ENCODE results near the gene MAN1A1. TPM values are rescaled to one million over a fixed set of nuclear protein-coding genes. Genes with fewer than 3 reads are reported as not detected.
"Not testable (repeated sequence)": the region's sequence is repeated elsewhere in the genome, so short reads cannot be mapped to it uniquely, and the experiment has no call there.

MAN1A1 gene
- 100 to 1,000 TPM in 1 of 4 donors, 10 to 100 TPM in 3; 17.7 to 129 (median 34.7) TPM for polyA plus RNA-seq
- long read RNA-seq, donor 1, full-length matches to known transcripts = 12 of 82 reads
- long read RNA-seq, donor 1, partial matches to known transcripts = 70 of 82 reads
- long read RNA-seq, donor 1, other reads (novel, unspliced or antisense) = 0 of 82 reads
- long read RNA-seq, donor 2, full-length matches to known transcripts = 6 of 18 reads
- long read RNA-seq, donor 2, partial matches to known transcripts = 12 of 18 reads
- long read RNA-seq, donor 2, other reads (novel, unspliced or antisense) = 0 of 18 reads
- long read RNA-seq, donor 3, full-length matches to known transcripts = 1 of 15 reads
- long read RNA-seq, donor 3, partial matches to known transcripts = 14 of 15 reads
- long read RNA-seq, donor 3, other reads (novel, unspliced or antisense) = 0 of 15 reads
- long read RNA-seq, donor 4 = 0 reads
- long read RNA-seq, donor 5 = 0 reads
- long read RNA-seq, donor 6, full-length matches to known transcripts = 7 of 35 reads
- long read RNA-seq, donor 6, partial matches to known transcripts = 28 of 35 reads
- long read RNA-seq, donor 6, other reads (novel, unspliced or antisense) = 0 of 35 reads
- long read RNA-seq, donor 7, full-length matches to known transcripts = 6 of 6 reads
- long read RNA-seq, donor 7, partial matches to known transcripts = 0 of 6 reads
- long read RNA-seq, donor 7, other reads (novel, unspliced or antisense) = 0 of 6 reads
- long read RNA-seq, donor 8 = 0 reads
- long read RNA-seq, donor 9, full-length matches to known transcripts = 1 of 16 reads
- long read RNA-seq, donor 9, partial matches to known transcripts = 15 of 16 reads
- long read RNA-seq, donor 9, other reads (novel, unspliced or antisense) = 0 of 16 reads
- long read RNA-seq, donor 10, full-length matches to known transcripts = 8 of 38 reads
- long read RNA-seq, donor 10, partial matches to known transcripts = 30 of 38 reads
- long read RNA-seq, donor 10, other reads (novel, unspliced or antisense) = 0 of 38 reads

- no peaks in the 10 kb centered on the region for H3K27me3 ChIP-seq (ENCODE audit: control insufficient read depth in 3 of 3, insufficient read depth in 3 of 3, low read length in 3 of 3)
- FAIRE-seq (no peak), DNase-seq (peak; percentile 85 to 94)
- H3K36me3 ChIP-seq (ENCODE audit: control insufficient read depth in 3 of 3, insufficient read depth in 2 of 3, low read depth in 1 of 3, low read length in 3 of 3) = peaks cover 0 to 2% (median 0%) of the 10 kb centered on the region in 3 donors
- peak within 1 kb of the TSS; percentile 93 to 96 (median 94) for H3K27ac ChIP-seq (ENCODE audit: low read depth in 1 of 3, low read length in 2 of 3)
- WGBS, 3 donors = 0 to 1% (median 0%) methylated on average over 51 to 103 of the region's 103 CpGs
- peak within 1 kb of the TSS; percentile 75 to 100 (median 87) for H3K4me3 ChIP-seq (ENCODE audit: low read depth in 1 of 3, low read length in 3 of 3)
- peaks cover 0 to 11% (median 2%) of the 10 kb centered on the region in 3 donors for H3K4me1 ChIP-seq (ENCODE audit: control insufficient read depth in 3 of 3, insufficient read depth in 2 of 3, low read depth in 1 of 3, low read length in 2 of 3)
- no peaks in the 10 kb centered on the region for H3K9me3 ChIP-seq (ENCODE audit: control insufficient read depth in 2 of 2, insufficient read depth in 1 of 2, low read depth in 1 of 2, low read length in 1 of 2)
These were observed at the start of gene MAN1A1 for GRCh38 chr6:119349361-119350201. MAN1A1 (minus strand) TSS chr6:119349761; CDS start chr6:119349065, 696 bp downstream.

- peaks cover 0 to 11% of the 10 kb centered on the region in 2 donors for H3K9me3 ChIP-seq (ENCODE audit: control insufficient read depth in 2 of 2, insufficient read depth in 1 of 2, low read depth in 1 of 2, low read length in 1 of 2)
- FAIRE-seq (no peak), DNase-seq (peak in 1 of 2 donors; percentile 4)
- no peak overlapping the region for H3K4me3 ChIP-seq (ENCODE audit: low read depth in 1 of 3, low read length in 3 of 3)
- H3K27me3 ChIP-seq (ENCODE audit: control insufficient read depth in 3 of 3, insufficient read depth in 3 of 3, low read length in 3 of 3) = no peaks in the 10 kb centered on the region
- WGBS, 3 donors = 58 to 68% (median 60%) methylated on average over 2 of the region's 2 CpGs
- no peaks in the 10 kb centered on the region for H3K4me1 ChIP-seq (ENCODE audit: control insufficient read depth in 3 of 3, insufficient read depth in 2 of 3, low read depth in 1 of 3, low read length in 2 of 3)
- H3K27ac ChIP-seq (ENCODE audit: low read depth in 1 of 3, low read length in 2 of 3) = no peak overlapping the region
- H3K36me3 ChIP-seq (ENCODE audit: control insufficient read depth in 3 of 3, insufficient read depth in 2 of 3, low read depth in 1 of 3, low read length in 3 of 3) = no peaks in the 10 kb centered on the region
These were observed 45.6 kb upstream of the MAN1A1 start for GRCh38 chr6:119395192-119395591.

- Histone ChIP-seq H3K4me3 (ENCODE audit: low read depth in 1 of 3, low read length in 3 of 3) (no peak overlapping the region), H3K9me3 (ENCODE audit: control insufficient read depth in 2 of 2, insufficient read depth in 1 of 2, low read depth in 1 of 2, low read length in 1 of 2) (peaks cover 0 to 7% of the 10 kb centered on the region in 2 donors), H3K36me3 (ENCODE audit: control insufficient read depth in 3 of 3, insufficient read depth in 2 of 3, low read depth in 1 of 3, low read length in 3 of 3) (no peaks in the 10 kb centered on the region), H3K4me1 (ENCODE audit: control insufficient read depth in 3 of 3, insufficient read depth in 2 of 3, low read depth in 1 of 3, low read length in 2 of 3) (no peaks in the 10 kb centered on the region), H3K27ac (ENCODE audit: low read depth in 1 of 3, low read length in 2 of 3) (no peak overlapping the region), H3K27me3 (ENCODE audit: control insufficient read depth in 3 of 3, insufficient read depth in 3 of 3, low read length in 3 of 3) (no peaks in the 10 kb centered on the region)
- DNase-seq (no peak), FAIRE-seq (peak; percentile 59)
These were observed 40.8 kb upstream of the MAN1A1 start for GRCh38 chr6:119390247-119390793.

GRCh38 chr6:119385994-119386393 is 36.4 kb upstream of the MAN1A1 start:
- WGBS, 3 donors = 97 to 100% (median 100%) methylated on average over 1 of the region's 1 CpG
- H3K27ac ChIP-seq (ENCODE audit: low read depth in 1 of 3, low read length in 2 of 3) = no peak overlapping the region
- no peak for DNase-seq
- H3K4me3 ChIP-seq (ENCODE audit: low read depth in 1 of 3, low read length in 3 of 3) = no peak overlapping the region
- peaks cover 0 to 7% of the 10 kb centered on the region in 2 donors for H3K9me3 ChIP-seq (ENCODE audit: control insufficient read depth in 2 of 2, insufficient read depth in 1 of 2, low read depth in 1 of 2, low read length in 1 of 2)
- FAIRE-seq = no peak
- H3K27me3 ChIP-seq (ENCODE audit: control insufficient read depth in 3 of 3, insufficient read depth in 3 of 3, low read length in 3 of 3) = no peaks in the 10 kb centered on the region
- H3K4me1 ChIP-seq (ENCODE audit: control insufficient read depth in 3 of 3, insufficient read depth in 2 of 3, low read depth in 1 of 3, low read length in 2 of 3) = no peaks in the 10 kb centered on the region
- H3K36me3 ChIP-seq (ENCODE audit: control insufficient read depth in 3 of 3, insufficient read depth in 2 of 3, low read depth in 1 of 3, low read length in 3 of 3) = no peaks in the 10 kb centered on the region

- Histone ChIP-seq H3K9me3 (ENCODE audit: control insufficient read depth in 2 of 2, insufficient read depth in 1 of 2, low read depth in 1 of 2, low read length in 1 of 2) (peaks cover 0 to 7% of the 10 kb centered on the region in 2 donors), H3K4me1 (ENCODE audit: control insufficient read depth in 3 of 3, insufficient read depth in 2 of 3, low read depth in 1 of 3, low read length in 2 of 3) (no peaks in the 10 kb centered on the region), H3K27me3 (ENCODE audit: control insufficient read depth in 3 of 3, insufficient read depth in 3 of 3, low read length in 3 of 3) (no peaks in the 10 kb centered on the region), H3K4me3 (ENCODE audit: low read depth in 1 of 3, low read length in 3 of 3) (no peak overlapping the region), H3K36me3 (ENCODE audit: control insufficient read depth in 3 of 3, insufficient read depth in 2 of 3, low read depth in 1 of 3, low read length in 3 of 3) (no peaks in the 10 kb centered on the region), H3K27ac (ENCODE audit: low read depth in 1 of 3, low read length in 2 of 3) (no peak overlapping the region)
- FAIRE-seq (no peak), DNase-seq (no peak)
These were observed 34.9 kb upstream of the MAN1A1 start for GRCh38 chr6:119384444-119384843.

- H3K27ac ChIP-seq (ENCODE audit: low read depth in 1 of 3, low read length in 2 of 3) = no peak overlapping the region
- no peaks in the 10 kb centered on the region for H3K9me3 ChIP-seq (ENCODE audit: control insufficient read depth in 2 of 2, insufficient read depth in 1 of 2, low read depth in 1 of 2, low read length in 1 of 2)
- no peaks in the 10 kb centered on the region for H3K4me1 ChIP-seq (ENCODE audit: control insufficient read depth in 3 of 3, insufficient read depth in 2 of 3, low read depth in 1 of 3, low read length in 2 of 3)
- H3K27me3 ChIP-seq (ENCODE audit: control insufficient read depth in 3 of 3, insufficient read depth in 3 of 3, low read length in 3 of 3) = no peaks in the 10 kb centered on the region
- no peaks in the 10 kb centered on the region for H3K36me3 ChIP-seq (ENCODE audit: control insufficient read depth in 3 of 3, insufficient read depth in 2 of 3, low read depth in 1 of 3, low read length in 3 of 3)
- FAIRE-seq (no peak), DNase-seq (peak in 1 of 2 donors; percentile 9)
- no peak overlapping the region for H3K4me3 ChIP-seq (ENCODE audit: low read depth in 1 of 3, low read length in 3 of 3)
These were observed 30.2 kb upstream of the MAN1A1 start for GRCh38 chr6:119379809-119380208.

- WGBS, 3 donors = 93 to 100% (median 95%) methylated on average over 1 of the region's 1 CpG
- FAIRE-seq; H3K4me1 ChIP-seq (ENCODE audit: control insufficient read depth in 3 of 3, insufficient read depth in 2 of 3, low read depth in 1 of 3, low read length in 2 of 3); H3K27me3 ChIP-seq (ENCODE audit: control insufficient read depth in 3 of 3, insufficient read depth in 3 of 3, low read length in 3 of 3); H3K4me3 ChIP-seq (ENCODE audit: low read depth in 1 of 3, low read length in 3 of 3); H3K36me3 ChIP-seq (ENCODE audit: control insufficient read depth in 3 of 3, insufficient read depth in 2 of 3, low read depth in 1 of 3, low read length in 3 of 3); DNase-seq; H3K9me3 ChIP-seq (ENCODE audit: control insufficient read depth in 2 of 2, insufficient read depth in 1 of 2, low read depth in 1 of 2, low read length in 1 of 2); H3K27ac ChIP-seq (ENCODE audit: low read depth in 1 of 3, low read length in 2 of 3): not testable (repeated sequence)
These were observed 27.5 kb upstream of the MAN1A1 start for GRCh38 chr6:119377043-119377442.
